PC-9 (cell line): Measurements from ENCODE around the gene TPRG1L. TPM values are rescaled to one million over a fixed set of nuclear protein-coding genes. Genes with fewer than 3 reads are reported as not detected.

Source experiments
- BruUV-seq: library from RNA; stranded (reverse); fragments of 400-500 nt; replicated peaks from 2 replicates; lab custom pipeline; 2021; lab: Mats Ljungman, UMichigan
- CTCF ChIA-PET: fragments of 300-600 bp; sonication (Branson Sonifier 250); formaldehyde crosslinking; loops from one replicate; lab custom pipeline; 2022; ENCODE audit warnings: antibody characterized with exemption; lab: Charles Lee
- POLR2A ChIA-PET: fragments of 300-600 bp; sonication (Branson Sonifier 250); formaldehyde crosslinking; loops from one replicate; lab custom pipeline; 2022; ENCODE audit warnings: antibody characterized with exemption; ENCODE audit not compliant: unreplicated experiment; lab: Charles Lee
- DNase-seq, 2 experiments: peaks; one replicate each; pipeline versions ENCODE4 v3.0.0 to v3.0.0-alpha.2; 2015 to 2022; ENCODE audit warnings: mixed read lengths in 1 of 2
- H2AFZ ChIP-seq: fragments of 200-600 bp; sonication (generic); 2 replicates; pipeline ENCODE4 v1.8.1; 2017; ENCODE audit warnings: antibody characterized with exemption
- H3F3A ChIP-seq: fragments of 200-600 bp; sonication (generic); 2 replicates; pipeline ENCODE4 v1.8.1; 2017; ENCODE audit warnings: antibody characterized with exemption, mild to moderate bottlenecking, low read depth; ENCODE audit not compliant: insufficient read depth
- H3K27ac ChIP-seq: fragments of 200-600 bp; sonication (generic); 2 replicates; pipeline ENCODE4 v1.6.1; 2016; ENCODE audit warnings: mixed run types
- H3K27me3 ChIP-seq: fragments of 200-600 bp; sonication (generic); 2 replicates; pipeline ENCODE4 v1.6.1; 2016; ENCODE audit warnings: low read depth, mixed run types; ENCODE audit not compliant: insufficient read depth
- H3K36me3 ChIP-seq: fragments of 200-600 bp; sonication (generic); 2 replicates; pipeline ENCODE4 v1.6.1; 2016; ENCODE audit warnings: low read depth, mixed run types
- H3K4me1 ChIP-seq: fragments of 200-600 bp; sonication (generic); replicated peaks from 2 replicates; pipeline ENCODE4 v1.6.1; 2016; ENCODE audit warnings: mixed run types; ENCODE audit not compliant: insufficient read depth
- H3K4me2 ChIP-seq: fragments of 200-600 bp; sonication (generic); 2 replicates; pipeline ENCODE4 v1.6.1; 2017; ENCODE audit warnings: mixed run types
- H3K4me3 ChIP-seq: fragments of 200-600 bp; sonication (generic); 2 replicates; pipeline ENCODE4 v1.6.1; 2016; ENCODE audit warnings: mixed run types
- H3K79me2 ChIP-seq: fragments of 200-600 bp; sonication (generic); 2 replicates; pipeline ENCODE4 v1.6.1; 2017; ENCODE audit warnings: low read depth, mixed run types
- H3K9me2 ChIP-seq: fragments of 200-600 bp; sonication (generic); 2 replicates; pipeline ENCODE4 v1.8.1; 2017; ENCODE audit warnings: mild to moderate bottlenecking; ENCODE audit not compliant: insufficient read depth
- H3K9me3 ChIP-seq: fragments of 200-600 bp; sonication (generic); 2 replicates; pipeline ENCODE4 v1.8.1; 2016; ENCODE audit warnings: low read depth; ENCODE audit not compliant: insufficient read depth
- H4K20me1 ChIP-seq: fragments of 200-600 bp; sonication (generic); 2 replicates; pipeline ENCODE4 v1.8.1; 2017; ENCODE audit not compliant: insufficient read depth
- EZH2 ChIP-seq: fragments of 200-600 bp; sonication (generic); IDR thresholded peaks from 2 replicates; pipeline ENCODE4 v1.8.0; 2017; ENCODE audit warnings: antibody characterized with exemption, low read depth
- intact Hi-C: fragments of 100-400 bp; cut with micrococcal nuclease; formaldehyde crosslinking; loops from one replicate; pipeline ENCODE4 v1.10.0; 2022; ENCODE audit not compliant: unreplicated experiment
- total RNA-seq: library from RNA; stranded (reverse); gene quantifications from 2 replicates; pipeline ENCODE4 v1.2.3, GENCODE V29; 2021
- TF ChIP-seq, protein P1 (sequence below): fragments of 200-600 bp; sonication (generic); conservative IDR thresholded peaks from 2 replicates; pipeline ENCODE4 v1.6.1; 2017; ENCODE audit warnings: mixed run types, antibody characterized with exemption, mild to moderate bottlenecking, moderate library complexity

TPRG1L gene
- total RNA-seq, 1 experiment from 2014 or later = 41.4 TPM

DNA sequence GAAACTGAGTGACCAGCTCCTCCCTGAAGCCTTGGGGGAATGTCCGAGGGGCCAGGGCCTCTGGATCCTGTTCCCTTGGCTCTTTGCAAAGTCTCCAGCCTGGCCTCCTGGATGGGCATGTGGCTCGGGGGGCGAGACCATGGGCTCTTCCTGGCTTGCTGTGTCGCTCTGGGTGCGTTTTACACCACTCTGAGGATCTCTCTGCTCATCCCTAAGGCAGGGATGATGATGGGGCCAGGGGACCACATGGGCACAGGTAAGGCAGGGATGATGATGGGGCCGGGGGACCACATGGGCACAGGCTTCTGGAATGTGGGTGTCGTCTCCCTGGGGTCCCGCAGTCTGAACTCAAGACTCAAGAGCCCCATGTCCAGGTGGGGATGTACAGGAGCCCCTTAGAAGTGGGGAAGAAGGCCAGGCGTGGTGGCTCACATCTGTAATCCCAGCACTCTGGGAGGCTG lies 45.2 kb downstream of the TPRG1L start:
- Histone ChIP-seq H3K9me2 (no peaks in the 10 kb centered on the region), H4K20me1 (no peaks in the 10 kb centered on the region; the same call in 1 of the 2 replicates), H3K36me3 (no peaks in the 10 kb centered on the region), H3K9me3 (no peaks in the 10 kb centered on the region), H3K4me3 (no peak overlapping the region), H3K27me3 (peaks cover 11% of the 10 kb centered on the region; the same call in 1 of the 2 replicates), H3F3A (peaks cover 8% of the 10 kb centered on the region; the same call in 1 of the 2 replicates), H3K4me2 (no peak overlapping the region), H3K4me1 (peaks cover 24% of the 10 kb centered on the region), H3K79me2 (no peaks in the 10 kb centered on the region), H2AFZ (no peak overlapping the region), H3K27ac (no peak overlapping the region)
- BruUV-seq = no TSS peak
- DNase-seq = peak in 1 of 2 experiments; percentile 21
- CTCF ChIA-PET = no interaction called here
- POLR2A ChIA-PET = no interaction called here
- intact Hi-C loops = no loop called here
- TF ChIP-seq EZH2 = no peak
- TF ChIP-seq, protein P1, sequence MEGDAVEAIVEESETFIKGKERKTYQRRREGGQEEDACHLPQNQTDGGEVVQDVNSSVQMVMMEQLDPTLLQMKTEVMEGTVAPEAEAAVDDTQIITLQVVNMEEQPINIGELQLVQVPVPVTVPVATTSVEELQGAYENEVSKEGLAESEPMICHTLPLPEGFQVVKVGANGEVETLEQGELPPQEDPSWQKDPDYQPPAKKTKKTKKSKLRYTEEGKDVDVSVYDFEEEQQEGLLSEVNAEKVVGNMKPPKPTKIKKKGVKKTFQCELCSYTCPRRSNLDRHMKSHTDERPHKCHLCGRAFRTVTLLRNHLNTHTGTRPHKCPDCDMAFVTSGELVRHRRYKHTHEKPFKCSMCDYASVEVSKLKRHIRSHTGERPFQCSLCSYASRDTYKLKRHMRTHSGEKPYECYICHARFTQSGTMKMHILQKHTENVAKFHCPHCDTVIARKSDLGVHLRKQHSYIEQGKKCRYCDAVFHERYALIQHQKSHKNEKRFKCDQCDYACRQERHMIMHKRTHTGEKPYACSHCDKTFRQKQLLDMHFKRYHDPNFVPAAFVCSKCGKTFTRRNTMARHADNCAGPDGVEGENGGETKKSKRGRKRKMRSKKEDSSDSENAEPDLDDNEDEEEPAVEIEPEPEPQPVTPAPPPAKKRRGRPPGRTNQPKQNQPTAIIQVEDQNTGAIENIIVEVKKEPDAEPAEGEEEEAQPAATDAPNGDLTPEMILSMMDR = no peak

DNA sequence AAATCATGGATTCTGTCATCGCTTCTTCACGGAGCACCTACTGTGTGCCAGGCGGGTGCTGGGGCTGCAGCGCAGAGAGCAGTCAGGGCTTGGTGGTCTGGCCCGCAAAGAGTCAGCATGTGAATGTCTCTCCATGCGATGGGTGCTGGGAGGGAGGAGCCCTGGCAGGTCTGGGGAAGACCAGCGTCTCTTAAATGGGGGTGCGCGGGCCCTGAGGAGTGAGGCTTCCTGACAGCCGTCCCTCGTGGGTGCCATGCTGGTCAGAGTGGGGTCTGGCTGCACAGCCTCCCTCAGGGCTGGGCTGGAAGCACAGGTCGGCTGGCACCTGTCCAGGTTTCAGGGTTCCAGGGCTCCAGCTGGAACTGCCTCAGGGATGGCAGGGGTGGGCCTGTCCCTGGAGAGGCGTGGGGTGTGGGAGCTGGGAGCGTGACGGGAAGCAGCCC lies 46.0 kb downstream of the TPRG1L start:
- Histone ChIP-seq H3K9me3 (no peaks in the 10 kb centered on the region), H3K4me1 (peaks cover 24% of the 10 kb centered on the region), H3F3A (peaks cover 8% of the 10 kb centered on the region; the same call in 1 of the 2 replicates), H3K9me2 (no peaks in the 10 kb centered on the region), H3K27me3 (peaks cover 10% of the 10 kb centered on the region; the same call in 1 of the 2 replicates), H3K36me3 (no peaks in the 10 kb centered on the region), H3K4me3 (no peak overlapping the region), H2AFZ (no peak overlapping the region), H3K27ac (no peak overlapping the region), H3K79me2 (no peaks in the 10 kb centered on the region), H3K4me2 (no peak overlapping the region), H4K20me1 (no peaks in the 10 kb centered on the region; the same call in 1 of the 2 replicates)
- TF ChIP-seq, protein P1 = no peak
- TF ChIP-seq EZH2 = no peak
- BruUV-seq = no TSS peak
- DNase-seq = peak in 1 of 2 experiments; percentile 3
- POLR2A ChIA-PET = no interaction called here
- intact Hi-C loops = no loop called here
- CTCF ChIA-PET = no interaction called here

DNA sequence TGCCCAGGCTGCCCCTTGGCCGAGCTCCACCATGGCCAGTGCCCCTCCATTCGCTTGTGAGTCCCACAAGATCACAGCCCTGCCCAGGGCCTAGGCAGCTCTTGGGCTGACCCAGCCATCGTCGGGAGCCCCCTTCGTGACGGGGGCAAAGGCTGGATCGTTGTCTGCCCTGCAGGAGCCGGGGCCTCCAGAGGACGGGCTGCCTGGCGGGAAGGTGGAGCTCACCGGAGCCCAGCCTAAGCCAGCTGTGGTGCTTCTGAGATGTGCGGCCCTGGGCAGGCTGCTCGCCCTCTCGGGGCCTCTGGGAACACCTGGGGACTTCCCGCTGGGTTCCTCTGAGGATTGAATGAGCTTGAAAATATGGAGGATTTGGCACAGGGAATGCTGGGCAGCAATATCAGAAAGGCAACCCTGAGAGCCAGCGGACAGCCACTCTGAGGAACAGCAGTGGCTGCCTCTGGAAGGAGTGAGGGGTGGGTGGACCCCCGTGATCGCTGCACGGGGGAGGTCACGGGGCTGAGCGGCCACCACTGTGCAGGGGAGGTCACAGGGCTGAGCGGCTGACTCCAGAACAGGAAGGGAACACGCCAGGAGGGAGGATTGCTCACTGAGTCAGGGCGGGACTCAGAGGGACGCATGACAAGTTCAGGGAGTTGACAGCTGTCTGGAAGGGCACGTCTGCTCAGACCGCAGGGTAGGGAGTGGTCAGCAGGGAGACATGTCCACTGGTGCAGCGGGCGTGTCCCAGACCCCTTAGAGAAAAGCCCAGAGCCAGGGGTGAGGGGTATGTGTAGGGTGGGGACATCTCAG lies 46.8 kb downstream of the TPRG1L start:
- Histone ChIP-seq H3K36me3 (no peaks in the 10 kb centered on the region), H2AFZ (no peak overlapping the region), H3K4me2 (peak overlapping the region; percentile 46), H3K27me3 (peaks cover 5% of the 10 kb centered on the region; the same call in 1 of the 2 replicates), H3K4me3 (no peak overlapping the region), H4K20me1 (no peaks in the 10 kb centered on the region; the same call in 1 of the 2 replicates), H3K9me2 (no peaks in the 10 kb centered on the region), H3F3A (peaks cover 8% of the 10 kb centered on the region; the same call in 1 of the 2 replicates), H3K9me3 (no peaks in the 10 kb centered on the region), H3K79me2 (no peaks in the 10 kb centered on the region), H3K4me1 (peaks cover 24% of the 10 kb centered on the region), H3K27ac (no peak overlapping the region)
- intact Hi-C loops = no loop called here
- POLR2A ChIA-PET = no interaction called here
- no peak for TF ChIP-seq EZH2
- TF ChIP-seq, protein P1 = no peak
- CTCF ChIA-PET = no interaction called here
- peak; percentile 47 to 58 for DNase-seq
- no TSS peak for BruUV-seq
